A549 (cell line): ENCODE results near the gene HFM1. TPM values are rescaled to one million over a fixed set of nuclear protein-coding genes. Genes with fewer than 3 reads are reported as not detected.
A peak's percentile ranks its signal among the peaks of the same experiment; 100 is the strongest.

Experiments used
- ATAC-seq, 2 experiments: fragments of 200-7000 bp in 1 of 2; fragments of >200 bp in 1 of 2; cut with Nextera tagmentation in 1 of 2; cut with Tn5 transposase in 1 of 2; 3 replicates each; pipeline versions ENCODE4 v1.8.0 to v1.9.1; 2018 to 2020; ENCODE audit warnings: mild to moderate bottlenecking in 1 of 2, moderate library complexity in 1 of 2
- CTCF ChIA-PET: fragments of 300-600 bp; sonication (Branson Sonifier 250); formaldehyde crosslinking; extraction: SDS; loops from one replicate; lab custom pipeline; 2021; ENCODE audit warnings: antibody characterized with exemption, inconsistent platforms; lab: Yijun Ruan, JAX
- POLR2A ChIA-PET: fragments of 350-600 bp; formaldehyde crosslinking; extraction: SDS; loops from one replicate; lab custom pipeline; 2021; ENCODE audit warnings: antibody characterized with exemption, inconsistent platforms; lab: Yijun Ruan, JAX
- DNase-seq, 2 experiments: peaks; one replicate each; pipeline versions ENCODE4 v3.0.0 to v3.0.0-alpha.2; 2011 to 2016; ENCODE audit warnings: low read depth in 1 of 2, low spot score in 1 of 2
- FAIRE-seq: peaks from 2 replicates; lab custom pipeline; 2011; peaks lifted over from hg19 to GRCh38; lab: Jason Lieb, UNC
- H3K27ac ChIP-seq, 2 experiments: fragments of >200 bp; sonication (Bioruptor Twin); formaldehyde crosslinking; 3 replicates each; pipeline ENCODE4 v1.5.1; 2016 to 2017
- H3K4me1 ChIP-seq: fragments of >200 bp; sonication (Bioruptor Twin); formaldehyde crosslinking; 3 replicates; pipeline ENCODE4 v1.6.1; 2016
- H3K4me2 ChIP-seq: fragments of >200 bp; sonication (Bioruptor Twin); formaldehyde crosslinking; 3 replicates; pipeline ENCODE4 v1.6.1; 2016
- H3K4me3 ChIP-seq: fragments of >200 bp; sonication (Bioruptor Twin); formaldehyde crosslinking; 3 replicates; pipeline ENCODE4 v1.5.1; 2016
- H3K9me3 ChIP-seq: fragments of >200 bp; sonication (Bioruptor Twin); formaldehyde crosslinking; 3 replicates; pipeline ENCODE4 v1.6.1; 2016
- CBX2 ChIP-seq: fragments of 200-600 bp; sonication (generic); IDR thresholded peaks from 2 replicates; pipeline ENCODE4 v1.6.1; 2016; ENCODE audit warnings: low read depth, mild to moderate bottlenecking, borderline replicate concordance
- CHD2 ChIP-seq: fragments of 150-350 bp; IDR thresholded peaks from 2 replicates; pipeline ENCODE4 v1.6.1; 2014; ENCODE audit warnings: low read length; ENCODE audit not compliant: partially characterized antibody
- EHMT2 ChIP-seq: fragments of 200-600 bp; sonication (generic); IDR thresholded peaks from 2 replicates; pipeline ENCODE4 v1.6.1; 2016; ENCODE audit warnings: antibody characterized with exemption, low read depth, mild to moderate bottlenecking, moderate library complexity
- HDAC2 ChIP-seq: fragments of 200-600 bp; sonication (generic); IDR thresholded peaks from 2 replicates; pipeline ENCODE4 v1.6.1; 2016
- HMGXB4 ChIP-seq: fragments of 250-450 bp; sonication (Bioruptor Pico); IDR thresholded peaks from 2 replicates; pipeline ENCODE4 v1.5.0; 2021; ENCODE audit warnings: mild to moderate bottlenecking, moderate library complexity, borderline replicate concordance
- HOXB13 ChIP-seq: fragments of 250-450 bp; sonication (Bioruptor Pico); IDR thresholded peaks from 2 replicates; pipeline ENCODE4 v1.5.0; 2020; ENCODE audit warnings: low read depth, mild to moderate bottlenecking, moderate library complexity
- KDM5A ChIP-seq: fragments of 200-600 bp; sonication (generic); IDR thresholded peaks from 2 replicates; pipeline ENCODE4 v1.6.1; 2016; ENCODE audit warnings: antibody characterized with exemption, mild to moderate bottlenecking
- MAFK ChIP-seq: fragments of 450-650 bp; IDR thresholded peaks from 2 replicates; pipeline ENCODE4 v1.6.1; 2014; ENCODE audit not compliant: partially characterized antibody
- MAZ ChIP-seq: fragments of 150-350 bp; IDR thresholded peaks from 2 replicates; pipeline ENCODE4 v1.6.1; 2014; ENCODE audit warnings: antibody characterized with exemption, low read depth, low read length, borderline replicate concordance
- MYC ChIP-seq: IDR thresholded peaks from 2 replicates; pipeline ENCODE4 v1.6.1; 2012; ENCODE audit warnings: mild to moderate bottlenecking, inconsistent platforms, low read length, improper control_type of control experiment, borderline replicate concordance
- NR3C1 ChIP-seq: fragments of >200 bp; sonication (Bioruptor Twin); formaldehyde crosslinking; IDR thresholded peaks from 3 replicates; pipeline ENCODE4 v1.6.1; 2017
- RARB ChIP-seq: fragments of 250-450 bp; sonication (Bioruptor Pico); IDR thresholded peaks from 2 replicates; pipeline ENCODE4 v1.8.0; 2021; ENCODE audit warnings: mild to moderate bottlenecking, moderate library complexity
- REST ChIP-seq: fragments of 200-600 bp; sonication (generic); IDR thresholded peaks from 2 replicates; pipeline ENCODE4 v1.6.1; 2016; ENCODE audit warnings: antibody characterized with exemption, mild to moderate bottlenecking, moderate library complexity
- RNF2 ChIP-seq: fragments of 200-600 bp; sonication (generic); IDR thresholded peaks from 2 replicates; pipeline ENCODE4 v1.6.1; 2016; ENCODE audit warnings: low read depth, mild to moderate bottlenecking, antibody characterized with exemption, moderate library complexity, borderline replicate concordance
- TP53 ChIP-seq: fragments of 250-450 bp; sonication (Bioruptor Pico); IDR thresholded peaks from 2 replicates; pipeline ENCODE4 v1.5.0; 2021; ENCODE audit warnings: mild to moderate bottlenecking, moderate library complexity
- ZSCAN20 ChIP-seq: fragments of 250-450 bp; sonication (Bioruptor Pico); IDR thresholded peaks from 2 replicates; pipeline ENCODE4 v1.8.0; 2022; ENCODE audit warnings: mild to moderate bottlenecking, moderate library complexity
- WGBS: methylation state at CpG from one replicate; pipeline ENCODE4 v1.1.6; 2017; ENCODE audit errors: missing lambda C conversion rate; 5-methylcytosine and 5-hydroxymethylcytosine counted together
- polyA plus RNA-seq, 4 experiments: library from polyadenylated mRNA; depleted of rRNA in 3 of 4; stranded (reverse); fragments of >200 nt; fragmentation: RNase III in 1 of 4; extraction: RNeasy Plus Mini Kit Qiagen cat#74134 plus additional on column Dnase treatment in 1 of 4; gene quantifications; 2 replicates in 3 of 4; 3 replicates in 1 of 4; pipeline ENCODE4 v1.2.3, GENCODE V29; 2011 to 2017
- TF ChIP-seq, protein P1 (sequence below): IDR thresholded peaks from 2 replicates; pipeline ENCODE4 v1.6.1; 2012; ENCODE audit warnings: low read depth, borderline replicate concordance

The HFM1 gene
- polyA plus RNA-seq, 2 of the 4 experiments (the other 2 are of a cell fraction): 0.04 to 0.68 TPM

- H3K4me2 ChIP-seq: no peak overlapping the region
- H3K4me1 ChIP-seq: no peaks in the 10 kb centered on the region
- no peak for FAIRE-seq
- CTCF ChIA-PET: no interaction called here
- WGBS: 56% methylated on average over 4 of the region's 4 CpGs
- TF ChIP-seq HDAC2 (no peak), MAFK (peak; percentile 91), ZSCAN20 (CRISPR knock-in tag) (no peak), EHMT2 (no peak), CBX2 (no peak)
- no peak overlapping the region for H3K4me3 ChIP-seq
- POLR2A ChIA-PET: no interaction called here
- no peaks in the 10 kb centered on the region for H3K9me3 ChIP-seq
- H3K27ac ChIP-seq: no peak overlapping the region
- no peak for DNase-seq
- no peak for ATAC-seq
Observed at GRCh38 chr1:91345395-91346005, 59.1 kb downstream of the HFM1 start.

- CTCF ChIA-PET: no interaction called here
Observed at GRCh38 chr1:91338501-91338900, 66.1 kb downstream of the HFM1 start.

More at GRCh38 chr1:91338501-91338900, 66.1 kb downstream of the HFM1 start:
- no peak for DNase-seq
- POLR2A ChIA-PET: no interaction called here
- no peak for ATAC-seq
- FAIRE-seq: no peak
- no peak for TF ChIP-seq NR3C1
- TF ChIP-seq MAFK: no peak
- TF ChIP-seq TP53 (CRISPR knock-in tag): no peak
- no peak for TF ChIP-seq RNF2
- TF ChIP-seq HOXB13 (CRISPR knock-in tag): no peak
- TF ChIP-seq CHD2: no peak
- TF ChIP-seq RARB: no peak
- TF ChIP-seq HMGXB4 (CRISPR knock-in tag): no peak
- TF ChIP-seq MAZ: no peak
- no peak for TF ChIP-seq MYC
- TF ChIP-seq REST: no peak
- no peak for TF ChIP-seq KDM5A
- TF ChIP-seq, protein P1, sequence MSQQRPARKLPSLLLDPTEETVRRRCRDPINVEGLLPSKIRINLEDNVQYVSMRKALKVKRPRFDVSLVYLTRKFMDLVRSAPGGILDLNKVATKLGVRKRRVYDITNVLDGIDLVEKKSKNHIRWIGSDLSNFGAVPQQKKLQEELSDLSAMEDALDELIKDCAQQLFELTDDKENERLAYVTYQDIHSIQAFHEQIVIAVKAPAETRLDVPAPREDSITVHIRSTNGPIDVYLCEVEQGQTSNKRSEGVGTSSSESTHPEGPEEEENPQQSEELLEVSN: no peak
- Histone ChIP-seq H3K4me3 (no peak overlapping the region), H3K9me3 (no peaks in the 10 kb centered on the region), H3K27ac (no peak overlapping the region), H3K4me2 (no peak overlapping the region), H3K4me1 (no peaks in the 10 kb centered on the region)
- 75% methylated on average over 2 of the region's 7 CpGs for WGBS
